MM.1S (cell line): ENCODE measurements around the gene FECH.

Experiments
- CTCF ChIP-seq: fragments of 300-600 bp; sonication (generic); IDR thresholded peaks from 2 replicates; pipeline ENCODE4 v1.5.1; 2016; ENCODE audit warnings: antibody characterized with exemption, low read length, mixed read lengths
- EZH2 ChIP-seq: fragments of 300-600 bp; sonication (generic); optimal IDR thresholded peaks from 2 replicates; pipeline ENCODE3; 2017; ENCODE audit warnings: low read depth, mild to moderate bottlenecking, antibody characterized with exemption, low read length, mixed read lengths

DNA sequence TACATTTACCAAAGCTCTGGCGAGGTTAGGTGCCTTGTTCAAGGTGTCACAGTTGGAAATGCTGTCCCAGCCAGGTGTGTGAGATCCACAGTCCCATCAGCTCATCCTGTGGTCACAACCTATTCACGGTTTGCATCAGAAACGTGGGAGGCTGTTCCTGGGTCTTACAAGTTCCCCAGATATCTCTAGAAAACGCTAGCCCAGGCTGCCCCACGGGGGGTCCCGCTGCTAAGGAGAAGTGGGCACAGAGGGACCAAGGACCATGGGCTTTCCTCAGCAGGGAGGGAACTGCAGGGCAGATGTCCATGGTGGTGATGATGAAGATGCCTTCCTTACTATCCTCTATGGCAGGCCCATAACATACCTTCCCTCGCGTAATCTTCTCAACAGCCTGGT, 649 bp downstream of the FECH start:
- TF ChIP-seq EZH2 (no peak), CTCF (no peak)
